H1 (cell line): Measurements from ENCODE around the gene RBM43. TPM values are rescaled to one million over a fixed set of nuclear protein-coding genes. Genes with fewer than 3 reads are reported as not detected.

Source experiments
- EP300 ChIP-seq, 2 experiments: IDR thresholded peaks; 1 replicate in 1 of 2; 2 replicates in 1 of 2; pipeline ENCODE4 v1.6.1; 2011 to 2012; ENCODE audit warnings: low read depth in 2 of 2, low read length in 2 of 2, mild to moderate bottlenecking in 2 of 2, borderline replicate concordance in 1 of 2, inconsistent platforms in 1 of 2, moderate library complexity in 1 of 2
- HDAC2 ChIP-seq, 2 experiments: fragments of 300-600 bp in 1 of 2; sonication (generic) in 1 of 2; IDR thresholded peaks; 2 replicates each; pipeline ENCODE4 v1.6.1; 2011 to 2012; ENCODE audit warnings: low read depth in 2 of 2, low read length in 2 of 2, mild to moderate bottlenecking in 2 of 2, moderate library complexity in 2 of 2, borderline replicate concordance in 1 of 2, inconsistent platforms in 1 of 2
- TAF7 ChIP-seq: optimal IDR thresholded peaks from 2 replicates; pipeline ENCODE3; 2011; ENCODE audit warnings: low read depth, mild to moderate bottlenecking, inconsistent platforms, low read length, moderate library complexity, borderline replicate concordance
- polyA plus RNA-seq, 7 experiments: library from polyadenylated mRNA; depleted of rRNA in 3 of 7; stranded (reverse) in 5 of 7; unstranded in 2 of 7; fragments of >200 nt in 5 of 7; fragments of 200-250 nt in 2 of 7; gene quantifications; 1 replicate in 5 of 7; 2 replicates in 1 of 7; 4 replicates in 1 of 7; pipeline versions ENCODE4 v1.2.1 to v1.2.3, GENCODE V29; 2011 to 2013; ENCODE audit warnings: missing spikeins in 2 of 7, mixed read lengths in 2 of 7
- total RNA-seq: library from RNA; stranded (reverse); fragmentation: NEBNext Ultra II Directional; extraction: Animal tissue kit (Norgen Biotek cat#: 25700); gene quantifications from 2 replicates; pipeline ENCODE4 v1.2.1, GENCODE V29; 2021
- TF ChIP-seq, protein P1 (sequence below): fragments of 300-600 bp; sonication (generic); IDR thresholded peaks from 2 replicates; pipeline ENCODE4 v1.7.1; 2012; ENCODE audit warnings: low read length, moderate library complexity, mild to moderate bottlenecking, inconsistent platforms; ENCODE audit not compliant: insufficient replicate concordance

RBM43 gene
- total and polyA plus RNA-seq, 2 of the 8 experiments (the other 6 are each of a cell fraction or from before 2014, with no cell fraction given), result 1.7 to 2.0 TPM

DNA sequence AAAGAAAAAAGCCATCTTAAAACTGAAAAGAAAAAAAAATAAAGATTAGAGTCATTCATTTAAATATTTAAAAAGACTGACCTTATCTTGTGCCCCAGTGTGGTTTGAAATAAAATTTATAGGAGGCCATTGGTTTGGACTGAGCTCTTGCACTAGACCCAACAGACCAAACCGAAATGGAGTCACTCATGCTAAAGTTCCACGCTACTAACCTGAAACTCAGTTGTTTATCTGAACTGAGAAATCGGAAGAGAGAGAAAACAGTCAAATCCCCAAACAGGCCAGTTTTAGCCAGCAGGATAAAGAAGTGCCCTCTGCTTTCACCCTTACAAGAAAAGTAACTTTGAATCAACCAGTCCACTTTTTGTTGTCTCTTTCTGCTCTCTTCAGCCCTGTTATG is 18.2 kb downstream of the RBM43 start (continued):
- TF ChIP-seq EP300 (IDR thresholded peaks at IDR 0.05; ENCODE audit: borderline replicate concordance in 1 of 2, low read depth in 2 of 2, low read length in 2 of 2) (no peak), HDAC2 (IDR thresholded peaks at IDR 0.05; ENCODE audit: borderline replicate concordance in 1 of 2, low read depth in 2 of 2, low read length in 2 of 2) (no peak), TAF7 (no peak)
- TF ChIP-seq, protein P1, sequence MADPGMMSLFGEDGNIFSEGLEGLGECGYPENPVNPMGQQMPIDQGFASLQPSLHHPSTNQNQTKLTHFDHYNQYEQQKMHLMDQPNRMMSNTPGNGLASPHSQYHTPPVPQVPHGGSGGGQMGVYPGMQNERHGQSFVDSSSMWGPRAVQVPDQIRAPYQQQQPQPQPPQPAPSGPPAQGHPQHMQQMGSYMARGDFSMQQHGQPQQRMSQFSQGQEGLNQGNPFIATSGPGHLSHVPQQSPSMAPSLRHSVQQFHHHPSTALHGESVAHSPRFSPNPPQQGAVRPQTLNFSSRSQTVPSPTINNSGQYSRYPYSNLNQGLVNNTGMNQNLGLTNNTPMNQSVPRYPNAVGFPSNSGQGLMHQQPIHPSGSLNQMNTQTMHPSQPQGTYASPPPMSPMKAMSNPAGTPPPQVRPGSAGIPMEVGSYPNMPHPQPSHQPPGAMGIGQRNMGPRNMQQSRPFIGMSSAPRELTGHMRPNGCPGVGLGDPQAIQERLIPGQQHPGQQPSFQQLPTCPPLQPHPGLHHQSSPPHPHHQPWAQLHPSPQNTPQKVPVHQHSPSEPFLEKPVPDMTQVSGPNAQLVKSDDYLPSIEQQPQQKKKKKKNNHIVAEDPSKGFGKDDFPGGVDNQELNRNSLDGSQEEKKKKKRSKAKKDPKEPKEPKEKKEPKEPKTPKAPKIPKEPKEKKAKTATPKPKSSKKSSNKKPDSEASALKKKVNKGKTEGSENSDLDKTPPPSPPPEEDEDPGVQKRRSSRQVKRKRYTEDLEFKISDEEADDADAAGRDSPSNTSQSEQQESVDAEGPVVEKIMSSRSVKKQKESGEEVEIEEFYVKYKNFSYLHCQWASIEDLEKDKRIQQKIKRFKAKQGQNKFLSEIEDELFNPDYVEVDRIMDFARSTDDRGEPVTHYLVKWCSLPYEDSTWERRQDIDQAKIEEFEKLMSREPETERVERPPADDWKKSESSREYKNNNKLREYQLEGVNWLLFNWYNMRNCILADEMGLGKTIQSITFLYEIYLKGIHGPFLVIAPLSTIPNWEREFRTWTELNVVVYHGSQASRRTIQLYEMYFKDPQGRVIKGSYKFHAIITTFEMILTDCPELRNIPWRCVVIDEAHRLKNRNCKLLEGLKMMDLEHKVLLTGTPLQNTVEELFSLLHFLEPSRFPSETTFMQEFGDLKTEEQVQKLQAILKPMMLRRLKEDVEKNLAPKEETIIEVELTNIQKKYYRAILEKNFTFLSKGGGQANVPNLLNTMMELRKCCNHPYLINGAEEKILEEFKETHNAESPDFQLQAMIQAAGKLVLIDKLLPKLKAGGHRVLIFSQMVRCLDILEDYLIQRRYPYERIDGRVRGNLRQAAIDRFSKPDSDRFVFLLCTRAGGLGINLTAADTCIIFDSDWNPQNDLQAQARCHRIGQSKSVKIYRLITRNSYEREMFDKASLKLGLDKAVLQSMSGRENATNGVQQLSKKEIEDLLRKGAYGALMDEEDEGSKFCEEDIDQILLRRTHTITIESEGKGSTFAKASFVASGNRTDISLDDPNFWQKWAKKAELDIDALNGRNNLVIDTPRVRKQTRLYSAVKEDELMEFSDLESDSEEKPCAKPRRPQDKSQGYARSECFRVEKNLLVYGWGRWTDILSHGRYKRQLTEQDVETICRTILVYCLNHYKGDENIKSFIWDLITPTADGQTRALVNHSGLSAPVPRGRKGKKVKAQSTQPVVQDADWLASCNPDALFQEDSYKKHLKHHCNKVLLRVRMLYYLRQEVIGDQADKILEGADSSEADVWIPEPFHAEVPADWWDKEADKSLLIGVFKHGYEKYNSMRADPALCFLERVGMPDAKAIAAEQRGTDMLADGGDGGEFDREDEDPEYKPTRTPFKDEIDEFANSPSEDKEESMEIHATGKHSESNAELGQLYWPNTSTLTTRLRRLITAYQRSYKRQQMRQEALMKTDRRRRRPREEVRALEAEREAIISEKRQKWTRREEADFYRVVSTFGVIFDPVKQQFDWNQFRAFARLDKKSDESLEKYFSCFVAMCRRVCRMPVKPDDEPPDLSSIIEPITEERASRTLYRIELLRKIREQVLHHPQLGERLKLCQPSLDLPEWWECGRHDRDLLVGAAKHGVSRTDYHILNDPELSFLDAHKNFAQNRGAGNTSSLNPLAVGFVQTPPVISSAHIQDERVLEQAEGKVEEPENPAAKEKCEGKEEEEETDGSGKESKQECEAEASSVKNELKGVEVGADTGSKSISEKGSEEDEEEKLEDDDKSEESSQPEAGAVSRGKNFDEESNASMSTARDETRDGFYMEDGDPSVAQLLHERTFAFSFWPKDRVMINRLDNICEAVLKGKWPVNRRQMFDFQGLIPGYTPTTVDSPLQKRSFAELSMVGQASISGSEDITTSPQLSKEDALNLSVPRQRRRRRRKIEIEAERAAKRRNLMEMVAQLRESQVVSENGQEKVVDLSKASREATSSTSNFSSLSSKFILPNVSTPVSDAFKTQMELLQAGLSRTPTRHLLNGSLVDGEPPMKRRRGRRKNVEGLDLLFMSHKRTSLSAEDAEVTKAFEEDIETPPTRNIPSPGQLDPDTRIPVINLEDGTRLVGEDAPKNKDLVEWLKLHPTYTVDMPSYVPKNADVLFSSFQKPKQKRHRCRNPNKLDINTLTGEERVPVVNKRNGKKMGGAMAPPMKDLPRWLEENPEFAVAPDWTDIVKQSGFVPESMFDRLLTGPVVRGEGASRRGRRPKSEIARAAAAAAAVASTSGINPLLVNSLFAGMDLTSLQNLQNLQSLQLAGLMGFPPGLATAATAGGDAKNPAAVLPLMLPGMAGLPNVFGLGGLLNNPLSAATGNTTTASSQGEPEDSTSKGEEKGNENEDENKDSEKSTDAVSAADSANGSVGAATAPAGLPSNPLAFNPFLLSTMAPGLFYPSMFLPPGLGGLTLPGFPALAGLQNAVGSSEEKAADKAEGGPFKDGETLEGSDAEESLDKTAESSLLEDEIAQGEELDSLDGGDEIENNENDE, result no peak
